HL-60 (cell line): ENCODE data around the gene PNMA8C.

Experiments used
- DNase-seq, 2 experiments: peaks; one replicate each; pipeline ENCODE4 v3.0.0-alpha.2; 2010 to 2020; ENCODE audit warnings: low read depth in 1 of 2, low spot score in 1 of 2
- H3K27ac ChIP-seq: fragments of 250-450 bp; sonication (Bioruptor Pico); replicated peaks from 2 replicates; pipeline ENCODE4 v1.5.1; 2020; ENCODE audit warnings: mild to moderate bottlenecking, moderate library complexity
- H3K27me3 ChIP-seq: fragments of 250-450 bp; sonication (Bioruptor Pico); 2 replicates; pipeline ENCODE4 v1.5.1; 2021; ENCODE audit warnings: mild to moderate bottlenecking, moderate library complexity; ENCODE audit not compliant: insufficient read depth, poor library complexity, severe bottlenecking
- H3K4me3 ChIP-seq: replicated peaks from 2 replicates; pipeline ENCODE4 v1.5.1; 2011; ENCODE audit warnings: mild to moderate bottlenecking, control low read depth, low read length; ENCODE audit not compliant: insufficient read depth
- GABPA ChIP-seq: IDR thresholded peaks from 2 replicates; pipeline ENCODE4 v1.6.1; 2012; ENCODE audit warnings: low read depth
- POLR2AphosphoS5 ChIP-seq: IDR thresholded peaks from 2 replicates; pipeline ENCODE4 v1.6.1; 2012; ENCODE audit warnings: low read depth
- SPI1 ChIP-seq: IDR thresholded peaks from 2 replicates; pipeline ENCODE4 v1.6.1; 2012; ENCODE audit warnings: low read depth, mild to moderate bottlenecking, borderline replicate concordance
- TF ChIP-seq, protein P1 (sequence below): IDR thresholded peaks from 2 replicates; pipeline ENCODE4 v1.6.1; 2012; ENCODE audit warnings: low read depth; ENCODE audit not compliant: insufficient replicate concordance
- TF ChIP-seq, protein P2 (sequence below): IDR thresholded peaks from one replicate; pipeline ENCODE4 v1.5.1; 2011; ENCODE audit warnings: low read length, control low read depth, inconsistent platforms; ENCODE audit not compliant: insufficient read depth

The PNMA8C gene

DNA sequence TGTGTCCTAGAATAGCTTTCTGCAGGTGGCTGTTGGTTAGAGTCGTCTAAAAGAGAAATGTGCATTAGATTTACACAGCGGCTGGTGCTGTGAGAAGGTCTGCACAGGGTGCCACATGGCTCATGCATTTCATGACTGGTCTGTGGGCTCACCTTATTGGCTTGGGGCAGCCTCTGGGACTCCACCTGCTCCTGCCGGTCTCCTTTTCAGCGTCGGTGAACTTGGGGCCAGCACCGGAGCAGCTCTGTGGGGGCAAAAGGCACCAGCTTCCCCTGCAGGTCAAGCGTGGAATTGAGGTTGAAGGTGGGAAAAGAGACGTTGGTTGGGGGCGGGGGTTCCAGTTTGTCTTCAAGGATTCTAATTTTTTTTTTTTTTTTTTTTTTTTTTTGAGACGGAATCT lies 3.1 kb upstream of the PNMA8C start:
- no peak overlapping the region for H3K4me3 ChIP-seq
- no peak overlapping the region for H3K27ac ChIP-seq
- DNase-seq = no peak
- H3K27me3 ChIP-seq = peaks cover 20% of the 10 kb centered on the region
- TF ChIP-seq SPI1 = no peak
- TF ChIP-seq, protein P1, sequence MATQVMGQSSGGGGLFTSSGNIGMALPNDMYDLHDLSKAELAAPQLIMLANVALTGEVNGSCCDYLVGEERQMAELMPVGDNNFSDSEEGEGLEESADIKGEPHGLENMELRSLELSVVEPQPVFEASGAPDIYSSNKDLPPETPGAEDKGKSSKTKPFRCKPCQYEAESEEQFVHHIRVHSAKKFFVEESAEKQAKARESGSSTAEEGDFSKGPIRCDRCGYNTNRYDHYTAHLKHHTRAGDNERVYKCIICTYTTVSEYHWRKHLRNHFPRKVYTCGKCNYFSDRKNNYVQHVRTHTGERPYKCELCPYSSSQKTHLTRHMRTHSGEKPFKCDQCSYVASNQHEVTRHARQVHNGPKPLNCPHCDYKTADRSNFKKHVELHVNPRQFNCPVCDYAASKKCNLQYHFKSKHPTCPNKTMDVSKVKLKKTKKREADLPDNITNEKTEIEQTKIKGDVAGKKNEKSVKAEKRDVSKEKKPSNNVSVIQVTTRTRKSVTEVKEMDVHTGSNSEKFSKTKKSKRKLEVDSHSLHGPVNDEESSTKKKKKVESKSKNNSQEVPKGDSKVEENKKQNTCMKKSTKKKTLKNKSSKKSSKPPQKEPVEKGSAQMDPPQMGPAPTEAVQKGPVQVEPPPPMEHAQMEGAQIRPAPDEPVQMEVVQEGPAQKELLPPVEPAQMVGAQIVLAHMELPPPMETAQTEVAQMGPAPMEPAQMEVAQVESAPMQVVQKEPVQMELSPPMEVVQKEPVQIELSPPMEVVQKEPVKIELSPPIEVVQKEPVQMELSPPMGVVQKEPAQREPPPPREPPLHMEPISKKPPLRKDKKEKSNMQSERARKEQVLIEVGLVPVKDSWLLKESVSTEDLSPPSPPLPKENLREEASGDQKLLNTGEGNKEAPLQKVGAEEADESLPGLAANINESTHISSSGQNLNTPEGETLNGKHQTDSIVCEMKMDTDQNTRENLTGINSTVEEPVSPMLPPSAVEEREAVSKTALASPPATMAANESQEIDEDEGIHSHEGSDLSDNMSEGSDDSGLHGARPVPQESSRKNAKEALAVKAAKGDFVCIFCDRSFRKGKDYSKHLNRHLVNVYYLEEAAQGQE = no peak
- TF ChIP-seq, protein P2, sequence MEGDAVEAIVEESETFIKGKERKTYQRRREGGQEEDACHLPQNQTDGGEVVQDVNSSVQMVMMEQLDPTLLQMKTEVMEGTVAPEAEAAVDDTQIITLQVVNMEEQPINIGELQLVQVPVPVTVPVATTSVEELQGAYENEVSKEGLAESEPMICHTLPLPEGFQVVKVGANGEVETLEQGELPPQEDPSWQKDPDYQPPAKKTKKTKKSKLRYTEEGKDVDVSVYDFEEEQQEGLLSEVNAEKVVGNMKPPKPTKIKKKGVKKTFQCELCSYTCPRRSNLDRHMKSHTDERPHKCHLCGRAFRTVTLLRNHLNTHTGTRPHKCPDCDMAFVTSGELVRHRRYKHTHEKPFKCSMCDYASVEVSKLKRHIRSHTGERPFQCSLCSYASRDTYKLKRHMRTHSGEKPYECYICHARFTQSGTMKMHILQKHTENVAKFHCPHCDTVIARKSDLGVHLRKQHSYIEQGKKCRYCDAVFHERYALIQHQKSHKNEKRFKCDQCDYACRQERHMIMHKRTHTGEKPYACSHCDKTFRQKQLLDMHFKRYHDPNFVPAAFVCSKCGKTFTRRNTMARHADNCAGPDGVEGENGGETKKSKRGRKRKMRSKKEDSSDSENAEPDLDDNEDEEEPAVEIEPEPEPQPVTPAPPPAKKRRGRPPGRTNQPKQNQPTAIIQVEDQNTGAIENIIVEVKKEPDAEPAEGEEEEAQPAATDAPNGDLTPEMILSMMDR = no peak
- TF ChIP-seq POLR2AphosphoS5 = no peak
- TF ChIP-seq GABPA = no peak

DNA sequence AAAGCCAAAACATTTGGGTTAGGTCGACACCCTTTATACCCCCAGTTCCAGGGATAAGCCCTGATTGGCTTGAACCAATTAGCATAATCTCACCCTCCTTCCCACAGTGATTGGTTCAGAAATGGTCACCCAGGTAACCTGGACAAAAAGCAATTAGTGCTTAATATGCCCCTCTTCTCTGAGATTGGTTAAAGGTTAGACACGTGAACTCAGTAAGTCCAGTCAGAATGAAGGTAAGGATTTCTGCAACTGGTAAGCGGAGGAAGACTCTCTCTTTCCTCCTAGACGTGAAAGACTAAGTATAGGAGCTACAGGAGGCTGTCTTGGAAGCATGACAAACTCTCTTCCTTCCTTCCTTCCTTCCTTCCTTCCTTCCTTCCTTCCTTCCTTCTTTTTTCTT lies 1.3 kb upstream of the PNMA8C start:
- no peak for TF ChIP-seq POLR2AphosphoS5
- TF ChIP-seq, protein P1 = no peak
- TF ChIP-seq GABPA = no peak
- no peak for TF ChIP-seq SPI1
- TF ChIP-seq, protein P2 = no peak
- DNase-seq = no peak
- Histone ChIP-seq H3K4me3 (no peak overlapping the region), H3K27me3 (peaks cover 32% of the 10 kb centered on the region), H3K27ac (no peak overlapping the region)

DNA sequence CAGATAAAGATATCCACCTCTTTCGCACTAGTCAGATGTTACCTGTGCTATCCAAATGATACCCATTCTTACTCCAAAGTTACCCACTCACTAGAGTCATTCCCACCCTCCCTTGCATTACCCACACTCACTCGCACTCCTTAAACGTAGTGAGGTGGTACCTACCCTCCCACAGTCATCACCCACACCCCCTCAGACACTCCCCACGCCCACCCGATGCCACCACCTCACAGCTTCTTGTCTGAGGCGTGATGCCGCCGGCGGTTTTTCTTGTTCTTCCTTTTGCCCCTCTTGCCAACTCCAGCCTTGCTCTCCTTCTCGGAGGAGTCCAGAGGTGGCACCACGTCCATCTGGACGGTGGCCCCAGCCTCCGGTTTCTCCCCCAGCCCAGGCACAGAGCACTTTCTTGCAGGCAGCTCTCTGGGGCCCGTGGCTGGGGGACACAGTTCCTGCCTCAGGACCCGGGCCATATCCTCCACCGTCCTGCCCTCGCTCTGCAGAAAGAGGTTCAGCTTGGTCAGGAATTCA lies 1.2 kb downstream of the PNMA8C start:
- TF ChIP-seq, protein P1 = no peak
- TF ChIP-seq GABPA = no peak
- Histone ChIP-seq H3K27ac (no peak overlapping the region), H3K4me3 (no peak overlapping the region), H3K27me3 (peaks cover 32% of the 10 kb centered on the region)
- no peak for DNase-seq
